ENCODE results near the gene ZDHHC7.
A peak's percentile ranks its signal among the peaks of the same experiment; 100 is the strongest.

DNA sequence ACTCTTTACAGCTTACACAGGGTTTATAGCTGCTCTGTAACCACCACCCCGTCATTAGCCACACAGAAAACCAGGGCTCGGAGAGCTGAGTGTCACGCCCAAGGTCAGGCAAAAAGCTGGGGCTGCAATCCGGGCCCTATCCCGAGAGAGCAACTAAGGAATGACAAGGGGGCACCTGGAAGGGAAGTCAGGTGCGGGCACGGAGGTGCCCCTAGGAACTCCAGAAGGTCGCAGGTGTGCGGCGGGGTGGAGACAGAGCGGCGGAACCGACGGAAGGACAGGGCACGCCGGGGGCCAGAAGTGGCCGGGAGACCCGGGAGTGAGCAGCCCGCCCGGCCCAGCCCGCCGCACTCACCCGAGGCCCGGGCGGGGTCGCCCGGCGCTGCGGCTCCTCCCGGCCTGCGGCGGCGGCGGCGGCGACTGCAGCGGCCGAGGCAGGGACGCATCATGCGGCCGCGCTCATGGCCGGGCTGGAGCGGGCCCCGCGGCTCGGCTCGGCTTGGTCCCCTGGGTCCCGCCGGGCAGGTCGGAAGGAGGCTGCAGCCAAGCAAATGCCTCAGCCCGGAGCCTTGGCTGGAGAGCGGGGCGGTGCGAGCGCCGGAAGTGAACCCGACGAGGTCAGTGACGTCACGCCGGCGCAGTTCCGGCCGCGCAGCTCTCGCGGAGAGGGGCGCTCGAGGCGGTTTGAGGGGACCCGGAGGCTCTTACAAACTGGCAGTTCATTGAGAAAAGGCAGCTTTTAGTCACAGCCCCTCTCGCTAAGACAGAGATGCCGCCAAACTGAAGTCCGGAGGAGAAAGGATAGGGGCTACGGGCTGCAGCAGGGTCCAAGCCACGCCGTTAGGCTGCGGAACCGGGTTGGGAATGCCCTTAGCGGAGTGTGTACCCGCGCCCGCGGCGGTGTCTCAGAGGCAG lies at the start of gene ZDHHC7:
- TF ChIP-seq, protein P1, sequence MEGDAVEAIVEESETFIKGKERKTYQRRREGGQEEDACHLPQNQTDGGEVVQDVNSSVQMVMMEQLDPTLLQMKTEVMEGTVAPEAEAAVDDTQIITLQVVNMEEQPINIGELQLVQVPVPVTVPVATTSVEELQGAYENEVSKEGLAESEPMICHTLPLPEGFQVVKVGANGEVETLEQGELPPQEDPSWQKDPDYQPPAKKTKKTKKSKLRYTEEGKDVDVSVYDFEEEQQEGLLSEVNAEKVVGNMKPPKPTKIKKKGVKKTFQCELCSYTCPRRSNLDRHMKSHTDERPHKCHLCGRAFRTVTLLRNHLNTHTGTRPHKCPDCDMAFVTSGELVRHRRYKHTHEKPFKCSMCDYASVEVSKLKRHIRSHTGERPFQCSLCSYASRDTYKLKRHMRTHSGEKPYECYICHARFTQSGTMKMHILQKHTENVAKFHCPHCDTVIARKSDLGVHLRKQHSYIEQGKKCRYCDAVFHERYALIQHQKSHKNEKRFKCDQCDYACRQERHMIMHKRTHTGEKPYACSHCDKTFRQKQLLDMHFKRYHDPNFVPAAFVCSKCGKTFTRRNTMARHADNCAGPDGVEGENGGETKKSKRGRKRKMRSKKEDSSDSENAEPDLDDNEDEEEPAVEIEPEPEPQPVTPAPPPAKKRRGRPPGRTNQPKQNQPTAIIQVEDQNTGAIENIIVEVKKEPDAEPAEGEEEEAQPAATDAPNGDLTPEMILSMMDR (IDR thresholded peaks at IDR 0.05; ENCODE audit: low read depth, low read length, missing input control) = no peak
- TF ChIP-seq TAF1 (conservative IDR thresholded peaks at IDR 0.05) = no peak
- TF ChIP-seq JUND (IDR thresholded peaks at IDR 0.05) = no peak
- peak; percentile 38 for TF ChIP-seq SP1 (IDR thresholded peaks at IDR 0.05)
- TF ChIP-seq, protein P2, sequence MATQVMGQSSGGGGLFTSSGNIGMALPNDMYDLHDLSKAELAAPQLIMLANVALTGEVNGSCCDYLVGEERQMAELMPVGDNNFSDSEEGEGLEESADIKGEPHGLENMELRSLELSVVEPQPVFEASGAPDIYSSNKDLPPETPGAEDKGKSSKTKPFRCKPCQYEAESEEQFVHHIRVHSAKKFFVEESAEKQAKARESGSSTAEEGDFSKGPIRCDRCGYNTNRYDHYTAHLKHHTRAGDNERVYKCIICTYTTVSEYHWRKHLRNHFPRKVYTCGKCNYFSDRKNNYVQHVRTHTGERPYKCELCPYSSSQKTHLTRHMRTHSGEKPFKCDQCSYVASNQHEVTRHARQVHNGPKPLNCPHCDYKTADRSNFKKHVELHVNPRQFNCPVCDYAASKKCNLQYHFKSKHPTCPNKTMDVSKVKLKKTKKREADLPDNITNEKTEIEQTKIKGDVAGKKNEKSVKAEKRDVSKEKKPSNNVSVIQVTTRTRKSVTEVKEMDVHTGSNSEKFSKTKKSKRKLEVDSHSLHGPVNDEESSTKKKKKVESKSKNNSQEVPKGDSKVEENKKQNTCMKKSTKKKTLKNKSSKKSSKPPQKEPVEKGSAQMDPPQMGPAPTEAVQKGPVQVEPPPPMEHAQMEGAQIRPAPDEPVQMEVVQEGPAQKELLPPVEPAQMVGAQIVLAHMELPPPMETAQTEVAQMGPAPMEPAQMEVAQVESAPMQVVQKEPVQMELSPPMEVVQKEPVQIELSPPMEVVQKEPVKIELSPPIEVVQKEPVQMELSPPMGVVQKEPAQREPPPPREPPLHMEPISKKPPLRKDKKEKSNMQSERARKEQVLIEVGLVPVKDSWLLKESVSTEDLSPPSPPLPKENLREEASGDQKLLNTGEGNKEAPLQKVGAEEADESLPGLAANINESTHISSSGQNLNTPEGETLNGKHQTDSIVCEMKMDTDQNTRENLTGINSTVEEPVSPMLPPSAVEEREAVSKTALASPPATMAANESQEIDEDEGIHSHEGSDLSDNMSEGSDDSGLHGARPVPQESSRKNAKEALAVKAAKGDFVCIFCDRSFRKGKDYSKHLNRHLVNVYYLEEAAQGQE (IDR thresholded peaks at IDR 0.05) = peak; percentile 52
- TF ChIP-seq YY1 (IDR thresholded peaks at IDR 0.05) = peak; percentile 77
- TF ChIP-seq RAD21 (IDR thresholded peaks at IDR 0.05) = peak in 1 of 2 donors; percentile 27
- TF ChIP-seq, protein P3, sequence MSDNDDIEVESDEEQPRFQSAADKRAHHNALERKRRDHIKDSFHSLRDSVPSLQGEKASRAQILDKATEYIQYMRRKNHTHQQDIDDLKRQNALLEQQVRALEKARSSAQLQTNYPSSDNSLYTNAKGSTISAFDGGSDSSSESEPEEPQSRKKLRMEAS (IDR thresholded peaks at IDR 0.05) = peak; percentile 22
- peak; percentile 36 to 43 for TF ChIP-seq RXRA (IDR thresholded peaks at IDR 0.05)
- TF ChIP-seq EGR1 (IDR thresholded peaks at IDR 0.05; ENCODE audit: low read depth in 2 of 2) = no peak
- TF ChIP-seq NR2F2 (IDR thresholded peaks at IDR 0.05) = peak; percentile 65
- TF ChIP-seq HNF4A (conservative IDR thresholded peaks at IDR 0.05) = peak in 1 of 2 donors; percentile 5

All from liver (tissue), 3 donors.